Measurements from ENCODE around the gene ACAP3.

DNA sequence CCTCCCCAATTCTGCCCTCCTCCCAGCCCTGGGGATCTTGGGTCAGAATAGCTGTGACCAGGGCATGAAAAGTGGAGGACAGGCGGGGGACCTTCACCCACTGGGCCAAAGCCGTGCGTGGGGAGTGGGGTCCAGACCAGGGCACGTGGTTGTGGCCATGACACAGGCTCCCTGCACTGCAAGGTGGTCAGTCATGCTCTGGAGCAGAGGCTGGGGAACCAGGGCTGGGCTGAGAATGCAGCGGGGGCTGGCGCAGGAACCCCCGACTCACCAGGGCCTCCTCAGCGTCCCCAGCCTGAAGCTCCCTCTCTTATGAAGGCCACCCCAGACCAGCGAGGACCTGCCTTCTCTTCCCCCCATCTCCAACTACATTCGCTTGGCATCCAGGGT is 38.8 kb upstream of the ACAP3 start:
- no peak for TF ChIP-seq CTCF (IDR thresholded peaks at IDR 0.05)
- no peak for TF ChIP-seq CHD4 (IDR thresholded peaks at IDR 0.05; ENCODE audit: borderline replicate concordance)
- TF ChIP-seq, protein P1, sequence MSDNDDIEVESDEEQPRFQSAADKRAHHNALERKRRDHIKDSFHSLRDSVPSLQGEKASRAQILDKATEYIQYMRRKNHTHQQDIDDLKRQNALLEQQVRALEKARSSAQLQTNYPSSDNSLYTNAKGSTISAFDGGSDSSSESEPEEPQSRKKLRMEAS (IDR thresholded peaks at IDR 0.05): no peak
- TF ChIP-seq POLR2AphosphoS2 (conservative IDR thresholded peaks at IDR 0.05; ENCODE audit: low read length): no peak
- no peak for TF ChIP-seq CHD2 (IDR thresholded peaks at IDR 0.05; ENCODE audit: low read length, partially characterized antibody)
- no peak for TF ChIP-seq RNF2 (IDR thresholded peaks at IDR 0.05; ENCODE audit: borderline replicate concordance, low read depth)
- no peak for TF ChIP-seq POLR2A (IDR thresholded peaks at IDR 0.05; ENCODE audit: low read length)
- no peak for TF ChIP-seq PHF8 (IDR thresholded peaks at IDR 0.05; ENCODE audit: borderline replicate concordance, low read depth)
